Measurements from ENCODE around the gene ADAM15. TPM values are rescaled to one million over a fixed set of nuclear protein-coding genes. Genes with fewer than 3 reads are reported as not detected.

ADAM15 gene
- total RNA-seq, 1 experiment from 2014 or later, result 41.7 TPM

- ChIA-PET POLR2A (no interaction called here), CTCF (no interaction called here)
- no peak for DNase-seq (ENCODE audit: low read depth, low spot score)
- Histone ChIP-seq H3K9me3 (ENCODE audit: control insufficient read depth, insufficient read depth, low read depth, low read length) (no peaks in the 10 kb centered on the region), H3K27me3 (ENCODE audit: control insufficient read depth, insufficient read depth, low read length) (peaks cover 9% of the 10 kb centered on the region), H3K36me3 (ENCODE audit: control insufficient read depth, insufficient read depth, low read length) (no peaks in the 10 kb centered on the region; the same call in 1 of the 2 replicates), H3K4me3 (ENCODE audit: low read depth in 2 of 2, low read length in 2 of 2) (peak overlapping the region; percentile 33 to 53), H3K4me1 (ENCODE audit: control insufficient read depth, insufficient read depth, low read length) (peaks cover 17% of the 10 kb centered on the region), H3K27ac (ENCODE audit: low read length) (no peak overlapping the region)
- no peak for ATAC-seq
- TF ChIP-seq TCF7L2 (IDR thresholded peaks at IDR 0.05; ENCODE audit: low read depth, low read length) (peak; percentile 58; the same call in 1 of the 2 replicates), REST (IDR thresholded peaks at IDR 0.05; ENCODE audit: insufficient read depth in 1 of 2, low read depth in 2 of 2, low read length in 1 of 2) (no peak)
- BruUV-seq (replicated peaks), result no TSS peak
- intact Hi-C loops (cut with micrococcal nuclease; ENCODE audit: unreplicated experiment) (no loop called here), in situ Hi-C loops (cut with HindIII; ENCODE audit: low pct_unique_long_range_greater_than_20kb, low sequenced_read_pairs) (no loop called here)
These were observed 29.5 kb downstream of the ADAM15 start for GRCh38 chr1:155080312-155081228.

- no peak for ATAC-seq
- peaks cover 9% of the 10 kb centered on the region for H3K27me3 ChIP-seq (ENCODE audit: control insufficient read depth, insufficient read depth, low read length)
- CTCF ChIA-PET, result interaction anchor here (0.6 kb wide), 1 partner anchor 10 kb away, joined by 3 read pairs; no protein-coding TSS in a partner anchor
- no peaks in the 10 kb centered on the region for H3K9me3 ChIP-seq (ENCODE audit: control insufficient read depth, insufficient read depth, low read depth, low read length)
- peaks cover 21% of the 10 kb centered on the region for H3K4me1 ChIP-seq (ENCODE audit: control insufficient read depth, insufficient read depth, low read length)
- H3K27ac ChIP-seq (ENCODE audit: low read length), result no peak overlapping the region
- in situ Hi-C loops (cut with HindIII; ENCODE audit: low pct_unique_long_range_greater_than_20kb, low sequenced_read_pairs), result no loop called here
- TF ChIP-seq CTCF (IDR thresholded peaks at IDR 0.05) (no peak), TCF7L2 (IDR thresholded peaks at IDR 0.05; ENCODE audit: low read depth, low read length) (peak; percentile 10; the same call in 1 of the 2 replicates), POLR2AphosphoS5 (IDR thresholded peaks at IDR 0.05; ENCODE audit: low read depth, low read length) (no peak), REST (IDR thresholded peaks at IDR 0.05; ENCODE audit: insufficient read depth in 1 of 2, low read depth in 2 of 2, low read length in 1 of 2) (no peak)
- H3K4me3 ChIP-seq (ENCODE audit: low read depth in 2 of 2, low read length in 2 of 2), result peak overlapping the region; percentile 28 to 53
- H3K36me3 ChIP-seq (ENCODE audit: control insufficient read depth, insufficient read depth, low read length), result no peaks in the 10 kb centered on the region; the same call in 1 of the 2 replicates
- POLR2A ChIA-PET, result no interaction called here
- intact Hi-C loops (cut with micrococcal nuclease; ENCODE audit: unreplicated experiment), result no loop called here
- BruUV-seq (replicated peaks), result no TSS peak
- DNase-seq (ENCODE audit: low read depth, low spot score), result no peak
These were observed 30.6 kb downstream of the ADAM15 start for GRCh38 chr1:155081472-155082300.
